ENCODE data around the gene BCL6.

DNA sequence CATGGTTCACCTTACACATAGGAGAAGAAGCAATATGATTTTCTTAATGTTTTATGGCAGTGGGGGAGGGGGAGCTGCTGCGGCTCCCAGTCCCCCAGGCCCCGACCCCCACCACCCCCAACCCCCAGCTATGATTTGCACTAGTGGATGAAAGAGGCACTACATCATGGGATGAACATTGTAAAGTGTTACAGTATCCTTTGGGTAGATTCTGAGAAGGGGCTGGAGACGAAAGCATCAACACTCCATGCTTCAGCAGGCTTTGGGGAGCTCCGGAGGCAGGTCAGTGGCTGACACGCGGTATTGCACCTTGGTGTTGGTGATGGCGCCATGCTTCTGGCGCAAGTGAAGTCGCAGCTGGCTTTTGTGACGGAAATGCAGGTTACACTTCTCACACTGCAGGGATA is 23.1 kb downstream of the BCL6 start:
- no peak for TF ChIP-seq POLR2A (IDR thresholded peaks at IDR 0.05; ENCODE audit: low read depth, low read length)
- TF ChIP-seq, protein P1, sequence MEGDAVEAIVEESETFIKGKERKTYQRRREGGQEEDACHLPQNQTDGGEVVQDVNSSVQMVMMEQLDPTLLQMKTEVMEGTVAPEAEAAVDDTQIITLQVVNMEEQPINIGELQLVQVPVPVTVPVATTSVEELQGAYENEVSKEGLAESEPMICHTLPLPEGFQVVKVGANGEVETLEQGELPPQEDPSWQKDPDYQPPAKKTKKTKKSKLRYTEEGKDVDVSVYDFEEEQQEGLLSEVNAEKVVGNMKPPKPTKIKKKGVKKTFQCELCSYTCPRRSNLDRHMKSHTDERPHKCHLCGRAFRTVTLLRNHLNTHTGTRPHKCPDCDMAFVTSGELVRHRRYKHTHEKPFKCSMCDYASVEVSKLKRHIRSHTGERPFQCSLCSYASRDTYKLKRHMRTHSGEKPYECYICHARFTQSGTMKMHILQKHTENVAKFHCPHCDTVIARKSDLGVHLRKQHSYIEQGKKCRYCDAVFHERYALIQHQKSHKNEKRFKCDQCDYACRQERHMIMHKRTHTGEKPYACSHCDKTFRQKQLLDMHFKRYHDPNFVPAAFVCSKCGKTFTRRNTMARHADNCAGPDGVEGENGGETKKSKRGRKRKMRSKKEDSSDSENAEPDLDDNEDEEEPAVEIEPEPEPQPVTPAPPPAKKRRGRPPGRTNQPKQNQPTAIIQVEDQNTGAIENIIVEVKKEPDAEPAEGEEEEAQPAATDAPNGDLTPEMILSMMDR (IDR thresholded peaks at IDR 0.05; ENCODE audit: extremely low read depth in 1 of 2, insufficient read depth in 1 of 2, low read depth in 1 of 2, low read length in 2 of 2): no peak
- TF ChIP-seq EZH2 (IDR thresholded peaks at IDR 0.05; ENCODE audit: borderline replicate concordance, low read depth, low read length, severe bottlenecking): no peak
- TF ChIP-seq POLR2AphosphoS5 (IDR thresholded peaks at IDR 0.05; ENCODE audit: insufficient read depth, low read depth, low read length): no peak

Data from endothelial cell of umbilical vein (primary cell).